ENCODE results near the gene IGFN1.
A peak's percentile ranks its signal among the peaks of the same experiment; 100 is the strongest.

The IGFN1 gene

DNA sequence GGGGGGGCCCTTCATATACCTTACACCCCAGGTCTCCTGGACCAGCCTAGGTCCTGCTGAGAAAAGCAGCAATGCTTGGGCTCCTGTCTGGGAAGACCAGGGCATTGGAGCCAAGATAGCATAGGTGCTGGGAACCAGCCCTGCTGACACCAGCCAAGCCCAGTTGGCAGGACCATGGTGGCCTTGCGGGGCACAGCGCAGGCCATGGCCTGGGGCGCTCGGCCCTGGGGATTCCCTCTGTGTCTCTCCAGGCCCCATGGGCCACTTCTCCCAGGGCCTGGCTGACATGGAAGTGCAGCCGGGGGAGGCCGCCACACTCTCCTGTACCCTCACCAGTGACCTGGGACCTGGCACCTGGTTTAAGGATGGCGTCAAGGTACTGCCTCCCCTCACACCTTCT is 23.3 kb downstream of the IGFN1 start:
- Histone ChIP-seq H3K18ac (ENCODE audit: low read depth in 1 of 2, low read length in 2 of 2) (no peak overlapping the region), H3K36me3 (ENCODE audit: control insufficient read depth in 1 of 2, insufficient read depth in 2 of 2, low read depth in 1 of 2, low read length in 2 of 2) (peaks cover 11 to 14% of the 10 kb centered on the region in 2 experiments), H3K4me3 (ENCODE audit: insufficient read depth in 1 of 2, low read depth in 1 of 2, low read length in 2 of 2) (no peak overlapping the region), H3K9me3 (ENCODE audit: control insufficient read depth, low read length) (no peaks in the 10 kb centered on the region), H3K9ac (ENCODE audit: low read length) (no peak overlapping the region), H3K14ac (ENCODE audit: low read length in 2 of 2) (no peak overlapping the region), H3K27ac (ENCODE audit: low read length, poor library complexity, severe bottlenecking) (no peak overlapping the region), H2BK120ac (ENCODE audit: low read depth, low read length) (no peak overlapping the region), H3K4ac (ENCODE audit: low read depth in 1 of 2, low read length in 2 of 2) (no peak overlapping the region), H3K4me1 (ENCODE audit: control insufficient read depth, insufficient read depth, low read depth, low read length) (peaks cover 7% of the 10 kb centered on the region), H2BK5ac (ENCODE audit: low read depth, low read length, poor library complexity, severe bottlenecking) (no peak overlapping the region), H3K4me2 (ENCODE audit: low read length, poor library complexity, severe bottlenecking) (no peak overlapping the region), H3K23ac (ENCODE audit: low read length in 2 of 2) (no peak overlapping the region), H4K8ac (ENCODE audit: low read length) (no peak overlapping the region), H2AK5ac (ENCODE audit: low read length, severe bottlenecking) (no peak overlapping the region), H2BK12ac (ENCODE audit: low read length in 2 of 2) (no peak overlapping the region), H2AFZ (ENCODE audit: low read depth, low read length) (no peak overlapping the region), H4K91ac (ENCODE audit: low read length) (no peak overlapping the region), H3K27me3 (ENCODE audit: control insufficient read depth in 1 of 2, insufficient read depth in 1 of 2, low read length in 2 of 2) (peaks cover 0 to 12% of the 10 kb centered on the region in 2 experiments), H3K79me1 (replicated peaks; ENCODE audit: low read length, poor library complexity, severe bottlenecking) (no peaks in the 10 kb centered on the region), H2BK15ac (ENCODE audit: low read depth, poor library complexity, severe bottlenecking) (no peak overlapping the region)
- WGBS, result 97% methylated on average over 4 of the region's 7 CpGs
- no peak for DNase-seq

- Histone ChIP-seq H3K27ac (ENCODE audit: low read length, poor library complexity, severe bottlenecking) (no peak overlapping the region), H3K14ac (ENCODE audit: low read length in 2 of 2) (no peak overlapping the region), H2BK12ac (ENCODE audit: low read length in 2 of 2) (no peak overlapping the region), H3K9me3 (ENCODE audit: control insufficient read depth, low read length) (no peaks in the 10 kb centered on the region), H3K4me3 (ENCODE audit: insufficient read depth in 1 of 2, low read depth in 1 of 2, low read length in 2 of 2) (no peak overlapping the region), H2AK5ac (ENCODE audit: low read length, severe bottlenecking) (no peak overlapping the region), H3K4me1 (ENCODE audit: control insufficient read depth, insufficient read depth, low read depth, low read length) (peaks cover 7% of the 10 kb centered on the region), H3K4me2 (ENCODE audit: low read length, poor library complexity, severe bottlenecking) (no peak overlapping the region), H4K91ac (ENCODE audit: low read length) (no peak overlapping the region), H2BK120ac (ENCODE audit: low read depth, low read length) (no peak overlapping the region), H2BK15ac (ENCODE audit: low read depth, poor library complexity, severe bottlenecking) (no peak overlapping the region), H3K23ac (ENCODE audit: low read length in 2 of 2) (no peak overlapping the region), H3K36me3 (ENCODE audit: control insufficient read depth in 1 of 2, insufficient read depth in 2 of 2, low read depth in 1 of 2, low read length in 2 of 2) (peaks cover 11 to 14% of the 10 kb centered on the region in 2 experiments), H2BK5ac (ENCODE audit: low read depth, low read length, poor library complexity, severe bottlenecking) (no peak overlapping the region), H4K8ac (ENCODE audit: low read length) (no peak overlapping the region), H3K4ac (ENCODE audit: low read depth in 1 of 2, low read length in 2 of 2) (no peak overlapping the region), H3K79me1 (replicated peaks; ENCODE audit: low read length, poor library complexity, severe bottlenecking) (no peaks in the 10 kb centered on the region), H3K18ac (ENCODE audit: low read depth in 1 of 2, low read length in 2 of 2) (no peak overlapping the region), H3K9ac (ENCODE audit: low read length) (no peak overlapping the region), H2AFZ (ENCODE audit: low read depth, low read length) (no peak overlapping the region), H3K27me3 (ENCODE audit: control insufficient read depth in 1 of 2, insufficient read depth in 1 of 2, low read length in 2 of 2) (peaks cover 0 to 7% of the 10 kb centered on the region in 2 experiments)
- WGBS, result 63% methylated on average over 4 of the region's 4 CpGs
- no peak for DNase-seq
These were observed 23.8 kb downstream of the IGFN1 start for GRCh38 chr1:201214461-201214860.

DNA sequence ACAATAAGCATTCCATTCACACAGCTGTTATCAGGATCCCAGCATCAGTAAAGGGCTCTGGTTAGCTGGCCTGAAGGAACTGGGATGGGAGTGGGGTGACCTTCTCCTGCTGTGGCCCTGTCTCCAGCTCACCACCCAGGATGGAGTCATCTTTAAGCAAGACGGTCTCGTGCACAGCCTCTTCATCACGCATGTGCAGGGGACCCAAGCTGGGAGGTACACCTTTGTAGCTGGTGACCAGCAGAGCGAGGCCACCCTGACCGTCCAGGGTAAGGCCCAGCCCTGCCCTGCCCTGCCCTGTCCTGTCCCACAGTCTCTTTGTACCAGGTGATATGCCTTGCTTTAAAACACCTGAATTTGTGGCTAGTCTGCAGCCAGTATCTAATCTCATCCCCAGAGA is 24.3 kb downstream of the IGFN1 start:
- H3K18ac ChIP-seq (ENCODE audit: low read depth in 1 of 2, low read length in 2 of 2), result no peak overlapping the region
- H3K27me3 ChIP-seq (ENCODE audit: control insufficient read depth in 1 of 2, insufficient read depth in 1 of 2, low read length in 2 of 2), result peaks cover 0 to 4% of the 10 kb centered on the region in 2 experiments
- H2BK15ac ChIP-seq (ENCODE audit: low read depth, poor library complexity, severe bottlenecking), result no peak overlapping the region
- no peak overlapping the region for H3K9ac ChIP-seq (ENCODE audit: low read length)
- H3K23ac ChIP-seq (ENCODE audit: low read length in 2 of 2), result no peak overlapping the region
- no peak overlapping the region for H4K91ac ChIP-seq (ENCODE audit: low read length)
- peak overlapping the region in 1 of 2 experiments; percentile 35 for H3K14ac ChIP-seq (ENCODE audit: low read length in 2 of 2)
- H2BK120ac ChIP-seq (ENCODE audit: low read depth, low read length), result no peak overlapping the region
- H2AFZ ChIP-seq (ENCODE audit: low read depth, low read length), result no peak overlapping the region
- no peak overlapping the region for H3K4ac ChIP-seq (ENCODE audit: low read depth in 1 of 2, low read length in 2 of 2)
- WGBS, result 76% methylated on average over 5 of the region's 5 CpGs
- H3K4me1 ChIP-seq (ENCODE audit: control insufficient read depth, insufficient read depth, low read depth, low read length), result peaks cover 7% of the 10 kb centered on the region
- no peak overlapping the region for H2BK5ac ChIP-seq (ENCODE audit: low read depth, low read length, poor library complexity, severe bottlenecking)
- H3K27ac ChIP-seq (ENCODE audit: low read length, poor library complexity, severe bottlenecking), result no peak overlapping the region
- no peak overlapping the region for H2BK12ac ChIP-seq (ENCODE audit: low read length in 2 of 2)
- no peak overlapping the region for H3K4me3 ChIP-seq (ENCODE audit: insufficient read depth in 1 of 2, low read depth in 1 of 2, low read length in 2 of 2)
- DNase-seq, result no peak
- H3K36me3 ChIP-seq (ENCODE audit: control insufficient read depth in 1 of 2, insufficient read depth in 2 of 2, low read depth in 1 of 2, low read length in 2 of 2), result peaks cover 11 to 14% of the 10 kb centered on the region in 2 experiments
- H3K9me3 ChIP-seq (ENCODE audit: control insufficient read depth, low read length), result no peaks in the 10 kb centered on the region
- H4K8ac ChIP-seq (ENCODE audit: low read length), result no peak overlapping the region
- no peaks in the 10 kb centered on the region for H3K79me1 ChIP-seq (replicated peaks; ENCODE audit: low read length, poor library complexity, severe bottlenecking)
- H2AK5ac ChIP-seq (ENCODE audit: low read length, severe bottlenecking), result no peak overlapping the region
- no peak overlapping the region for H3K4me2 ChIP-seq (ENCODE audit: low read length, poor library complexity, severe bottlenecking)

- H3K79me1 ChIP-seq (replicated peaks; ENCODE audit: low read length, poor library complexity, severe bottlenecking), result no peaks in the 10 kb centered on the region
- H3K27ac ChIP-seq (ENCODE audit: low read length, poor library complexity, severe bottlenecking), result no peak overlapping the region
- H3K4me2 ChIP-seq (ENCODE audit: low read length, poor library complexity, severe bottlenecking), result no peak overlapping the region
- H4K8ac ChIP-seq (ENCODE audit: low read length), result no peak overlapping the region
- peak overlapping the region in 1 of 2 experiments; percentile 7 for H3K14ac ChIP-seq (ENCODE audit: low read length in 2 of 2)
- H3K18ac ChIP-seq (ENCODE audit: low read depth in 1 of 2, low read length in 2 of 2), result no peak overlapping the region
- no peak overlapping the region for H4K91ac ChIP-seq (ENCODE audit: low read length)
- no peaks in the 10 kb centered on the region for H3K9me3 ChIP-seq (ENCODE audit: control insufficient read depth, low read length)
- H2BK5ac ChIP-seq (ENCODE audit: low read depth, low read length, poor library complexity, severe bottlenecking), result no peak overlapping the region
- no peak for DNase-seq
- H2AK5ac ChIP-seq (ENCODE audit: low read length, severe bottlenecking), result no peak overlapping the region
- H2BK12ac ChIP-seq (ENCODE audit: low read length in 2 of 2), result no peak overlapping the region
- H3K27me3 ChIP-seq (ENCODE audit: control insufficient read depth in 1 of 2, insufficient read depth in 1 of 2, low read length in 2 of 2), result peaks cover 0 to 4% of the 10 kb centered on the region in 2 experiments
- H3K23ac ChIP-seq (ENCODE audit: low read length in 2 of 2), result no peak overlapping the region
- 84% methylated on average over 9 of the region's 12 CpGs for WGBS
- no peak overlapping the region for H3K4ac ChIP-seq (ENCODE audit: low read depth in 1 of 2, low read length in 2 of 2)
- H2AFZ ChIP-seq (ENCODE audit: low read depth, low read length), result no peak overlapping the region
- H2BK120ac ChIP-seq (ENCODE audit: low read depth, low read length), result no peak overlapping the region
- H3K9ac ChIP-seq (ENCODE audit: low read length), result no peak overlapping the region
- H2BK15ac ChIP-seq (ENCODE audit: low read depth, poor library complexity, severe bottlenecking), result no peak overlapping the region
- peaks cover 7% of the 10 kb centered on the region for H3K4me1 ChIP-seq (ENCODE audit: control insufficient read depth, insufficient read depth, low read depth, low read length)
- peaks cover 11 to 14% of the 10 kb centered on the region in 2 experiments for H3K36me3 ChIP-seq (ENCODE audit: control insufficient read depth in 1 of 2, insufficient read depth in 2 of 2, low read depth in 1 of 2, low read length in 2 of 2)
- no peak overlapping the region for H3K4me3 ChIP-seq (ENCODE audit: insufficient read depth in 1 of 2, low read depth in 1 of 2, low read length in 2 of 2)
These were observed 25.1 kb downstream of the IGFN1 start for GRCh38 chr1:201215531-201216357.
